Hepatocyte (in vitro differentiated cells): ENCODE measurements around the gene GRIN2B. TPM values are rescaled to one million over a fixed set of nuclear protein-coding genes. Genes with fewer than 3 reads are reported as not detected.

Source experiments
- DNase-seq: peaks from one replicate; pipeline ENCODE4 v3.0.0-alpha.2; 2016; ENCODE audit warnings: low spot score
- H2AFZ ChIP-seq: fragments of 200-600 bp; sonication (generic); 2 replicates; pipeline ENCODE4 v1.6.0; 2016; ENCODE audit warnings: antibody characterized with exemption, mild to moderate bottlenecking
- H3K27ac ChIP-seq: fragments of 200-600 bp; sonication (generic); 2 replicates; pipeline ENCODE4 v1.5.1; 2016; ENCODE audit warnings: mild to moderate bottlenecking
- H3K27me3 ChIP-seq: fragments of 200-600 bp; sonication (generic); 2 replicates; pipeline ENCODE4 v1.6.1; 2016
- H3K36me3 ChIP-seq: fragments of 200-600 bp; sonication (generic); replicated peaks from 2 replicates; pipeline ENCODE4 v1.5.1; 2016; ENCODE audit warnings: low read depth; ENCODE audit not compliant: insufficient read depth
- H3K4me1 ChIP-seq: fragments of 200-600 bp; sonication (generic); 2 replicates; pipeline ENCODE4 v1.5.1; 2016; ENCODE audit warnings: mild to moderate bottlenecking, moderate library complexity; ENCODE audit not compliant: insufficient read depth
- H3K4me2 ChIP-seq: fragments of 200-600 bp; sonication (generic); 2 replicates; pipeline ENCODE4 v1.6.0; 2016
- H3K4me3 ChIP-seq: fragments of 200-600 bp; sonication (generic); 2 replicates; pipeline ENCODE4 v1.5.1; 2016; ENCODE audit warnings: mild to moderate bottlenecking
- H3K79me2 ChIP-seq: fragments of 200-600 bp; sonication (generic); 2 replicates; pipeline ENCODE4 v1.6.0; 2017; ENCODE audit warnings: mild to moderate bottlenecking
- H3K9me2 ChIP-seq: fragments of 200-600 bp; sonication (generic); replicated peaks from 2 replicates; pipeline ENCODE4 v1.6.0; 2017; ENCODE audit warnings: mild to moderate bottlenecking; ENCODE audit not compliant: insufficient read depth
- H3K9me3 ChIP-seq: fragments of 200-600 bp; sonication (generic); 2 replicates; pipeline ENCODE4 v1.5.1; 2016; ENCODE audit warnings: low read depth, mild to moderate bottlenecking
- H4K20me1 ChIP-seq: fragments of 200-600 bp; sonication (generic); 2 replicates; pipeline ENCODE4 v1.6.0; 2016; ENCODE audit warnings: mild to moderate bottlenecking; ENCODE audit not compliant: insufficient read depth, poor library complexity, severe bottlenecking
- CTCF ChIP-seq: fragments of 200-600 bp; sonication (generic); IDR thresholded peaks from 2 replicates; pipeline ENCODE4 v1.5.1; 2016; ENCODE audit warnings: antibody characterized with exemption, mild to moderate bottlenecking; ENCODE audit not compliant: poor library complexity
- EZH2 ChIP-seq: fragments of 200-600 bp; sonication (generic); IDR thresholded peaks from 2 replicates; pipeline ENCODE4 v1.6.1; 2016; ENCODE audit warnings: antibody characterized with exemption, mild to moderate bottlenecking, borderline replicate concordance
- EZH2phosphoT487 ChIP-seq: fragments of 200-600 bp; sonication (generic); IDR thresholded peaks from one replicate; pipeline ENCODE4 v1.6.1; 2018; ENCODE audit warnings: antibody characterized with exemption, mild to moderate bottlenecking, low read depth, moderate library complexity; ENCODE audit not compliant: unreplicated experiment, severe bottlenecking
- WGBS: methylation state at CpG from one replicate; pipeline ENCODE4 v1.1.6; 2016; ENCODE audit warnings: low lambda C conversion rate; ENCODE audit errors: missing lambda C conversion rate; 5-methylcytosine and 5-hydroxymethylcytosine counted together
- polyA plus RNA-seq: library from polyadenylated mRNA; unstranded; fragments of >200 nt; fragmentation: Nextera tagmentation; extraction: Ambion mirVana; gene quantifications from 2 replicates; pipeline ENCODE4 v1.2.1, GENCODE V29; 2016
- total RNA-seq: library from RNA; depleted of rRNA; stranded (reverse); fragments of >200 nt; gene quantifications from 2 replicates; pipeline ENCODE4 v1.2.3, GENCODE V29; 2014

Gene GRIN2B
- total and polyA plus RNA-seq, 2 experiments from 2014 or later = 0.60 to 0.75 TPM

DNA sequence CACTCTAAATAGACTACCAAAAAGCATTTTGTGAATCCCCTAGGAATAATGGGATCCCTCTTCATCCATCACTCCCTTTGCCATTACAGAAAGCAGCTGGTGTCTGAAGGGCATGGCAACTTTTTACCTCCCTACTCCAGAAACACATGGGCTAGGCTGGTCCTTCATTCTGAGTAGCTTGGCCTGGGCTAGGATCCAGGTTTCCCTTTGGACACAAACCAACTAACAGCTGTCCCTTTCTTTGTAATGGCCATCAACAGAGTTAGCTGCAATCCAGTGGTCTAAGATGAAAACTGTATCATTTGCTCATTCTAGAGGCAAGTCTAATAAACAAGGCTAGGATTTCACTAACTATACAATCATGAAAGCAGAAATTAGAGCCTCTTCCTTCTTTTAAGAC is 7.4 kb downstream of the GRIN2B start:
- Histone ChIP-seq H4K20me1 (no peaks in the 10 kb centered on the region), H3K36me3 (no peaks in the 10 kb centered on the region), H3K27ac (no peak overlapping the region), H3K27me3 (peaks cover 36% of the 10 kb centered on the region), H2AFZ (no peak overlapping the region), H3K79me2 (no peaks in the 10 kb centered on the region), H3K4me3 (no peak overlapping the region), H3K9me3 (no peaks in the 10 kb centered on the region), H3K4me1 (no peaks in the 10 kb centered on the region), H3K4me2 (no peak overlapping the region), H3K9me2 (no peaks in the 10 kb centered on the region)
- TF ChIP-seq CTCF (no peak), EZH2 (no peak), EZH2phosphoT487 (no peak)
- DNase-seq = no peak

DNA sequence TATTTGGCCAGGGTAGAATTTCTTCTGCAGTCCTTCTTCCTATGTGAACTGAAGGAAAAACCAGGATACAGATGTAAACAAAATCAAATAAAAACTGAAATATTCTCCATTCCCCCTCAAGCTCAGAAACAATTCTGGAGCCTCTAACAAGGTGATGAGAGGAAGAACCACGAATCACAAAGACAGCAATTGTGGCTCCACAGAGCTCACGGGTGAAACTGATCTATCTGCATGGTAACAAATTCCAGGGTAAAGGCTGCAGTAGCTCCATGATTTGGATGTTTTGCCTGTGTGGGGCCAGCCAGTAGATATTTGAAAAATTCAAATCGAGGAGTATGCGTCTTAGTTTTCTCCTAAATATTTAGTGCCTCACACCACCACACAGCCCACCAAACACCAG is 10.6 kb downstream of the GRIN2B start:
- no peak overlapping the region for H3K4me2 ChIP-seq
- DNase-seq = no peak
- H2AFZ ChIP-seq = no peak overlapping the region
- WGBS = 84% methylated on average over 4 of the region's 4 CpGs
- H3K9me2 ChIP-seq = no peaks in the 10 kb centered on the region
- no peaks in the 10 kb centered on the region for H3K9me3 ChIP-seq
- H3K27ac ChIP-seq = no peak overlapping the region
- TF ChIP-seq EZH2phosphoT487 = no peak
- no peak for TF ChIP-seq EZH2
- no peak for TF ChIP-seq CTCF
- no peaks in the 10 kb centered on the region for H3K79me2 ChIP-seq
- no peaks in the 10 kb centered on the region for H3K36me3 ChIP-seq
- no peaks in the 10 kb centered on the region for H4K20me1 ChIP-seq
- peaks cover 12% of the 10 kb centered on the region for H3K27me3 ChIP-seq
- H3K4me1 ChIP-seq = no peaks in the 10 kb centered on the region
- no peak overlapping the region for H3K4me3 ChIP-seq

GRCh38 chr12:13968281-13968680 is 13.1 kb downstream of the GRIN2B start:
- Histone ChIP-seq H3K4me1 (no peaks in the 10 kb centered on the region), H3K4me2 (no peak overlapping the region), H3K27me3 (peaks cover 8% of the 10 kb centered on the region), H3K9me2 (no peaks in the 10 kb centered on the region), H3K9me3 (no peaks in the 10 kb centered on the region), H3K79me2 (no peaks in the 10 kb centered on the region), H4K20me1 (no peaks in the 10 kb centered on the region), H3K27ac (no peak overlapping the region), H2AFZ (no peak overlapping the region), H3K36me3 (no peaks in the 10 kb centered on the region), H3K4me3 (no peak overlapping the region)
- TF ChIP-seq CTCF (no peak), EZH2phosphoT487 (no peak), EZH2 (no peak)
- no peak for DNase-seq
- 88% methylated on average over 3 of the region's 3 CpGs for WGBS

DNA sequence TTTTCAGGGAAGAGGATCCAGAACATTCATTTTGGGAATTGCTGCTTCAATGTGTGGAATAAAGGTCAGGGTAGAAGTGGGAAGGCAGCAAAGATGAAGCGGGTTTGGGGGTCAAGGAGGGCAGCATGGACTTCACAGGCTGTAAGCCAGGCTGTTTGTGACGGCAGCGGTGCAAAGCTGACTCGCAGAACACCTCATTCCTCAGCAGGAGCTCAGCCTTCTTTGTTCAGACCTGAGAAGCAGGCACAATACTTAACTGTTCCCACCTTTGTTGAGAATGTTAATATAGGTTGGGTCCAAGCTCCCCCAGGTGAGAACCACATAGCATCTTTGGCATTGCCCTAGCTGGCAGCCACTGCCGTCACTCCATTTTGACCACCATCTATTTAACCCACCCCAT is 16.7 kb downstream of the GRIN2B start:
- Histone ChIP-seq H3K79me2 (no peaks in the 10 kb centered on the region), H3K9me2 (no peaks in the 10 kb centered on the region), H3K27me3 (peaks cover 10% of the 10 kb centered on the region), H3K4me1 (no peaks in the 10 kb centered on the region), H2AFZ (no peak overlapping the region), H3K4me3 (no peak overlapping the region), H4K20me1 (no peaks in the 10 kb centered on the region), H3K9me3 (no peaks in the 10 kb centered on the region), H3K4me2 (no peak overlapping the region), H3K36me3 (no peaks in the 10 kb centered on the region), H3K27ac (no peak overlapping the region)
- DNase-seq = no peak
- 73% methylated on average over 5 of the region's 5 CpGs for WGBS
- TF ChIP-seq CTCF (no peak), EZH2 (no peak), EZH2phosphoT487 (no peak)
